ENCODE results near the gene GSTK1.
"Not testable (repeated sequence)": the region's sequence is repeated elsewhere in the genome, so short reads cannot be mapped to it uniquely, and the experiment has no call there.

Gene GSTK1

GRCh38 chr7:143263266-143264195 is at the start of gene GSTK1:
TSS of gene GSTK1 (plus strand) at chr7:143263441. CDS start at chr7:143263514, 73 bp downstream.
- peak; percentile 63 for DNase-seq (ENCODE audit: low read depth)

GRCh38 chr7:143213478-143213877 is 49.8 kb upstream of the GSTK1 start:
- DNase-seq (ENCODE audit: low read depth) = not testable (repeated sequence)

- DNase-seq (ENCODE audit: low read depth) = peak; percentile 55
Observed at GRCh38 chr7:143214789-143215679, 48.2 kb upstream of the GSTK1 start.

- DNase-seq (ENCODE audit: low read depth) = no peak
Observed at GRCh38 chr7:143216151-143216550, 47.1 kb upstream of the GSTK1 start.

- DNase-seq (ENCODE audit: low read depth) = no peak
Observed at GRCh38 chr7:143216686-143217085, 46.6 kb upstream of the GSTK1 start.

- no peak for DNase-seq (ENCODE audit: low read depth)
Observed at GRCh38 chr7:143217806-143218205, 45.4 kb upstream of the GSTK1 start.

- DNase-seq (ENCODE audit: low read depth) = no peak
Observed at GRCh38 chr7:143221286-143221685, 42.0 kb upstream of the GSTK1 start.

GRCh38 chr7:143221737-143222136 is 41.5 kb upstream of the GSTK1 start, which contains the start of gene TAS2R40:
TSS of gene TAS2R40 (plus strand) at chr7:143222037. CDS start at chr7:143222079, 42 bp downstream.
- DNase-seq (ENCODE audit: low read depth) = no peak

- no peak for DNase-seq (ENCODE audit: low read depth)
Observed at GRCh38 chr7:143222782-143223181, 40.5 kb upstream of the GSTK1 start.

- no peak for DNase-seq (ENCODE audit: low read depth)
Observed at GRCh38 chr7:143223784-143224183, 39.5 kb upstream of the GSTK1 start.

- DNase-seq (ENCODE audit: low read depth) = no peak
Observed at GRCh38 chr7:143225047-143225446, 38.2 kb upstream of the GSTK1 start.

- no peak for DNase-seq (ENCODE audit: low read depth)
Observed at GRCh38 chr7:143227806-143228205, 35.4 kb upstream of the GSTK1 start.

- no peak for DNase-seq (ENCODE audit: low read depth)
Observed at GRCh38 chr7:143229054-143229790, 34.0 kb upstream of the GSTK1 start.

GRCh38 chr7:143230602-143231457 is 32.4 kb upstream of the GSTK1 start:
- DNase-seq (ENCODE audit: low read depth) = no peak

- DNase-seq (ENCODE audit: low read depth) = no peak
Observed at GRCh38 chr7:143233816-143234532, 29.3 kb upstream of the GSTK1 start.

- no peak for DNase-seq (ENCODE audit: low read depth)
Observed at GRCh38 chr7:143234533-143234875, 28.7 kb upstream of the GSTK1 start.

- no peak for DNase-seq (ENCODE audit: low read depth)
Observed at GRCh38 chr7:143235561-143235960, 27.7 kb upstream of the GSTK1 start.

GRCh38 chr7:143236408-143236990 is 26.7 kb upstream of the GSTK1 start:
- DNase-seq (ENCODE audit: low read depth) = no peak

GRCh38 chr7:143237366-143237765 is 25.9 kb upstream of the GSTK1 start:
- no peak for DNase-seq (ENCODE audit: low read depth)
